Muscle layer of duodenum (tissue), 2 donors: Measurements from ENCODE around the gene RHBDL1.

ENCODE experiments used
- H3K27ac ChIP-seq: one replicate; pipeline ENCODE4 v1.7.0; 2013; ENCODE audit warnings: mild to moderate bottlenecking, low read length
- H3K27me3 ChIP-seq: one replicate; pipeline ENCODE4 v1.7.0; 2013; ENCODE audit warnings: low read depth, mild to moderate bottlenecking, control low read depth, low read length
- H3K36me3 ChIP-seq, 2 donors: one replicate each; pipeline ENCODE4 v1.7.0; 2013; ENCODE audit warnings: low read length in 2 of 2, control low read depth in 1 of 2, mild to moderate bottlenecking in 1 of 2; ENCODE audit not compliant: insufficient read depth in 2 of 2, control insufficient read depth in 1 of 2
- H3K4me1 ChIP-seq, 2 donors: one replicate each; pipeline ENCODE4 v1.7.0; 2013; ENCODE audit warnings: low read length in 2 of 2, mild to moderate bottlenecking in 2 of 2, control low read depth in 1 of 2, moderate library complexity in 1 of 2; ENCODE audit not compliant: insufficient read depth in 2 of 2, control insufficient read depth in 1 of 2
- H3K4me3 ChIP-seq, 2 donors: one replicate each; pipeline ENCODE4 v1.7.0; 2013; ENCODE audit warnings: low read length in 2 of 2, low read depth in 1 of 2, mild to moderate bottlenecking in 1 of 2
- H3K9me3 ChIP-seq, 2 donors: one replicate each; pipeline ENCODE4 v1.7.0; 2013; ENCODE audit warnings: low read length in 2 of 2, control low read depth in 1 of 2, mild to moderate bottlenecking in 1 of 2; ENCODE audit not compliant: control insufficient read depth in 1 of 2
- donor health status: healthy.

Gene RHBDL1

GRCh38 chr16:661184-661821 lies 14.2 kb upstream of the RHBDL1 start:
- Histone ChIP-seq H3K4me1 (peaks cover 0 to 14% of the 10 kb centered on the region in 2 donors), H3K27ac (no peak overlapping the region), H3K4me3 (peak overlapping the region in 1 of 2 donors; percentile 35), H3K27me3 (no peaks in the 10 kb centered on the region), H3K9me3 (no peaks in the 10 kb centered on the region), H3K36me3 (peaks cover 0 to 14% of the 10 kb centered on the region in 2 donors)

GRCh38 chr16:662095-662494 lies 13.4 kb upstream of the RHBDL1 start:
- Histone ChIP-seq H3K27ac (no peak overlapping the region), H3K9me3 (no peaks in the 10 kb centered on the region), H3K4me1 (peaks cover 0 to 14% of the 10 kb centered on the region in 2 donors), H3K4me3 (no peak overlapping the region), H3K36me3 (peaks cover 0 to 14% of the 10 kb centered on the region in 2 donors), H3K27me3 (no peaks in the 10 kb centered on the region)

GRCh38 chr16:662597-662996 lies 12.9 kb upstream of the RHBDL1 start:
- H3K9me3 ChIP-seq = no peaks in the 10 kb centered on the region
- peaks cover 0 to 18% of the 10 kb centered on the region in 2 donors for H3K4me1 ChIP-seq
- peaks cover 0 to 10% of the 10 kb centered on the region in 2 donors for H3K36me3 ChIP-seq
- H3K27me3 ChIP-seq = no peaks in the 10 kb centered on the region
- no peak overlapping the region for H3K4me3 ChIP-seq
- H3K27ac ChIP-seq = no peak overlapping the region

GRCh38 chr16:666572-666971 lies 8.9 kb upstream of the RHBDL1 start:
- Histone ChIP-seq H3K9me3 (no peaks in the 10 kb centered on the region), H3K36me3 (peaks cover 0 to 22% of the 10 kb centered on the region in 2 donors), H3K27me3 (no peaks in the 10 kb centered on the region), H3K4me3 (no peak overlapping the region), H3K4me1 (peaks cover 3 to 19% of the 10 kb centered on the region in 2 donors), H3K27ac (no peak overlapping the region)

- Histone ChIP-seq H3K27ac (no peak overlapping the region), H3K27me3 (no peaks in the 10 kb centered on the region), H3K4me1 (peaks cover 3 to 19% of the 10 kb centered on the region in 2 donors), H3K4me3 (peak overlapping the region; percentile 26 to 91), H3K36me3 (peaks cover 0 to 29% of the 10 kb centered on the region in 2 donors), H3K9me3 (no peaks in the 10 kb centered on the region)
Observed at GRCh38 chr16:667113-667779, 8.2 kb upstream of the RHBDL1 start.

- Histone ChIP-seq H3K27me3 (no peaks in the 10 kb centered on the region), H3K9me3 (no peaks in the 10 kb centered on the region), H3K4me1 (peaks cover 3 to 19% of the 10 kb centered on the region in 2 donors), H3K4me3 (peak within 1 kb of the TSS; percentile 66 to 91), H3K27ac (no peak within 1 kb of the TSS), H3K36me3 (peaks cover 4 to 36% of the 10 kb centered on the region in 2 donors)
Observed at GRCh38 chr16:667780-668518, 7.5 kb upstream of the RHBDL1 start, which contains the start of gene RHOT2. RHOT2 (plus strand) TSS chr16:668132; CDS start chr16:668200, 68 bp downstream.

- Histone ChIP-seq H3K27me3 (no peaks in the 10 kb centered on the region), H3K27ac (no peak overlapping the region), H3K36me3 (peaks cover 4 to 43% of the 10 kb centered on the region in 2 donors), H3K4me1 (peaks cover 3 to 19% of the 10 kb centered on the region in 2 donors), H3K4me3 (peak overlapping the region; percentile 66 to 91), H3K9me3 (no peaks in the 10 kb centered on the region)
Observed at GRCh38 chr16:668519-669171, 6.8 kb upstream of the RHBDL1 start.

GRCh38 chr16:669666-670065 lies 5.8 kb upstream of the RHBDL1 start:
- Histone ChIP-seq H3K4me3 (no peak overlapping the region), H3K27ac (no peak overlapping the region), H3K36me3 (peaks cover 4 to 47% of the 10 kb centered on the region in 2 donors), H3K4me1 (peaks cover 3 to 20% of the 10 kb centered on the region in 2 donors), H3K27me3 (no peaks in the 10 kb centered on the region), H3K9me3 (no peaks in the 10 kb centered on the region)

- Histone ChIP-seq H3K27ac (no peak overlapping the region), H3K4me3 (no peak overlapping the region), H3K4me1 (peaks cover 3 to 29% of the 10 kb centered on the region in 2 donors), H3K27me3 (no peaks in the 10 kb centered on the region), H3K36me3 (peaks cover 4 to 47% of the 10 kb centered on the region in 2 donors), H3K9me3 (no peaks in the 10 kb centered on the region)
Observed at GRCh38 chr16:670485-671352, 4.8 kb upstream of the RHBDL1 start.

- H3K27me3 ChIP-seq = no peaks in the 10 kb centered on the region
- H3K4me3 ChIP-seq = no peak overlapping the region
- peaks cover 3 to 30% of the 10 kb centered on the region in 2 donors for H3K4me1 ChIP-seq
- H3K36me3 ChIP-seq = peaks cover 4 to 47% of the 10 kb centered on the region in 2 donors
- no peaks in the 10 kb centered on the region for H3K9me3 ChIP-seq
- no peak overlapping the region for H3K27ac ChIP-seq
Observed at GRCh38 chr16:671353-672131, 3.9 kb upstream of the RHBDL1 start.
